Measurements from ENCODE around the gene LMBR1.

GRCh38 chr7:156802214-156802613 is 90.8 kb downstream of the LMBR1 start:
- TF ChIP-seq YY1 (IDR thresholded peaks at IDR 0.05; ENCODE audit: low read depth) (no peak), EGR1 (IDR thresholded peaks at IDR 0.05) (no peak), MAX (IDR thresholded peaks at IDR 0.05) (no peak), TEAD4 (IDR thresholded peaks at IDR 0.05) (no peak), CREB1 (IDR thresholded peaks at IDR 0.05; ENCODE audit: low read depth) (no peak), EP300 (IDR thresholded peaks at IDR 0.05; ENCODE audit: borderline replicate concordance) (no peak), REST (IDR thresholded peaks at IDR 0.05; ENCODE audit: low read depth) (no peak)
